ENCODE results near the gene NBEA. TPM values are rescaled to one million over a fixed set of nuclear protein-coding genes. Genes with fewer than 3 reads are reported as not detected.

Gene NBEA
- total RNA-seq, 3 donors from 2014 or later, result 3.5 to 27.2 (median 5.2) TPM

GRCh38 chr13:35162420-35162819 lies 220.3 kb downstream of the NBEA start:
- intact Hi-C loops (cut with DNase I, micrococcal nuclease), result no loop called here
- no peak for TF ChIP-seq CTCF (IDR thresholded peaks at IDR 0.05)
- H3K4me1 ChIP-seq (ENCODE audit: low read depth), result no peaks in the 10 kb centered on the region
- DNase-seq, result no peak
- no peaks in the 10 kb centered on the region for H3K36me3 ChIP-seq (ENCODE audit: low read depth)
- no peaks in the 10 kb centered on the region for H3K9me3 ChIP-seq
- no peak overlapping the region for H3K4me3 ChIP-seq
- no peak for ATAC-seq

GRCh38 chr13:35163674-35164073 lies 221.6 kb downstream of the NBEA start:
- Histone ChIP-seq H3K4me3 (no peak overlapping the region), H3K9me3 (no peaks in the 10 kb centered on the region), H3K4me1 (ENCODE audit: low read depth) (no peaks in the 10 kb centered on the region), H3K36me3 (ENCODE audit: low read depth) (no peaks in the 10 kb centered on the region)
- no peak for DNase-seq
- intact Hi-C loops (cut with DNase I, micrococcal nuclease), result loop anchor here in 1 of 2 donors (2.0 kb wide), 1 partner anchor 1233 kb away; no protein-coding TSS in a partner anchor
- no peak for TF ChIP-seq CTCF (IDR thresholded peaks at IDR 0.05)
- ATAC-seq, result no peak

GRCh38 chr13:35164324-35164932 lies 222.4 kb downstream of the NBEA start:
- intact Hi-C loops (cut with DNase I, micrococcal nuclease), result loop anchor here in 1 of 2 donors (2.0 kb wide), 1 partner anchor 1234 kb away; no protein-coding TSS in a partner anchor

GRCh38 chr13:35165205-35165604 lies 223.1 kb downstream of the NBEA start:
- no peaks in the 10 kb centered on the region for H3K9me3 ChIP-seq
- no peaks in the 10 kb centered on the region for H3K36me3 ChIP-seq (ENCODE audit: low read depth)
- DNase-seq (no peak), ATAC-seq (no peak)
- intact Hi-C loops (cut with DNase I, micrococcal nuclease), result loop anchor here in 1 of 2 donors (2.0 kb wide), 1 partner anchor 1234 kb away; no protein-coding TSS in a partner anchor
- no peak for TF ChIP-seq CTCF (IDR thresholded peaks at IDR 0.05)
- H3K4me3 ChIP-seq, result no peak overlapping the region
- no peaks in the 10 kb centered on the region for H3K4me1 ChIP-seq (ENCODE audit: low read depth)

More at GRCh38 chr13:35164324-35164932, 222.4 kb downstream of the NBEA start:
- no peaks in the 10 kb centered on the region for H3K9me3 ChIP-seq
- no peak for TF ChIP-seq CTCF (IDR thresholded peaks at IDR 0.05)
- no peak for DNase-seq
- no peaks in the 10 kb centered on the region for H3K36me3 ChIP-seq (ENCODE audit: low read depth)
- H3K4me3 ChIP-seq, result no peak overlapping the region
- ATAC-seq, result peak; percentile 50
- H3K4me1 ChIP-seq (ENCODE audit: low read depth), result no peaks in the 10 kb centered on the region

- H3K4me3 ChIP-seq, result no peak overlapping the region
- no peak for TF ChIP-seq CTCF (IDR thresholded peaks at IDR 0.05)
- no peak for DNase-seq
- no peaks in the 10 kb centered on the region for H3K36me3 ChIP-seq (ENCODE audit: low read depth)
- no peak for ATAC-seq
- H3K4me1 ChIP-seq (ENCODE audit: low read depth), result no peaks in the 10 kb centered on the region
- intact Hi-C loops (cut with DNase I, micrococcal nuclease), result no loop called here
- no peaks in the 10 kb centered on the region for H3K9me3 ChIP-seq
These were observed 237.4 kb downstream of the NBEA start for GRCh38 chr13:35179494-35179893.
